Tibial nerve (tissue), 4 donors: Measurements from ENCODE around the gene MARCHF3. TPM values are rescaled to one million over a fixed set of nuclear protein-coding genes. Genes with fewer than 3 reads are reported as not detected.

Experiments
- DNase-seq, 2 donors: peaks; one replicate each; pipeline ENCODE4 v3.0.0-alpha.2; 2019; ENCODE audit warnings: low spot score in 2 of 2
- H3K27ac ChIP-seq, 4 donors: fragments of 200-600 bp; sonication (generic) in 3 of 4; one replicate each; pipeline ENCODE4 v1.5.1; 2017 to 2019; ENCODE audit warnings: mild to moderate bottlenecking in 1 of 4
- H3K27me3 ChIP-seq, 2 donors: fragments of 200-600 bp; sonication (generic) in 1 of 2; one replicate each; pipeline versions ENCODE4 v1.5.1 to v1.6.0; 2017 to 2019
- H3K36me3 ChIP-seq, 3 donors: fragments of 200-600 bp; sonication (generic); one replicate each; pipeline ENCODE4 v1.5.1; 2018 to 2019
- H3K4me1 ChIP-seq, 4 donors: fragments of 200-600 bp; sonication (generic) in 3 of 4; one replicate each; pipeline ENCODE4 v1.5.1; 2017 to 2019
- H3K4me3 ChIP-seq, 4 donors: fragments of 200-600 bp; sonication (generic) in 3 of 4; one replicate each; pipeline ENCODE4 v1.5.1; 2017 to 2019; ENCODE audit warnings: mild to moderate bottlenecking in 1 of 4, moderate library complexity in 1 of 4
- H3K9me3 ChIP-seq, 4 donors: fragments of 200-600 bp; sonication (generic) in 3 of 4; one replicate each; pipeline ENCODE4 v1.5.1; 2017 to 2019
- EP300 ChIP-seq, 2 donors: sonication (generic); formaldehyde crosslinking; IDR thresholded peaks; one replicate each; pipeline ENCODE4 v1.6.1; 2017; ENCODE audit warnings: antibody characterized with exemption in 2 of 2, mild to moderate bottlenecking in 1 of 2
- POLR2A ChIP-seq, 2 donors: fragments of 450-650 bp; IDR thresholded peaks; one replicate each; pipeline ENCODE4 v1.6.1; 2017; ENCODE audit warnings: antibody characterized with exemption in 2 of 2, mild to moderate bottlenecking in 2 of 2, moderate library complexity in 2 of 2
- WGBS, 2 donors: methylation state at CpG; one replicate each; pipeline ENCODE4 v1.1.5; 2018; 5-methylcytosine and 5-hydroxymethylcytosine counted together
- total RNA-seq, 4 donors: library from RNA; depleted of rRNA; stranded (reverse); fragments of >200 nt; gene quantifications; one replicate each; pipeline ENCODE4 v1.1.0, GENCODE V29; 2016
- TF ChIP-seq, protein P1 (sequence below), 5 experiments: fragments of 200-600 bp in 3 of 5; fragments of 450-650 bp in 2 of 5; sonication (generic) in 3 of 5; IDR thresholded peaks; one replicate each; pipeline ENCODE4 v1.5.1; 2016 to 2019; ENCODE audit warnings: antibody characterized with exemption in 5 of 5, mild to moderate bottlenecking in 3 of 5, moderate library complexity in 2 of 5

MARCHF3 gene
- total RNA-seq, 4 donors from 2014 or later: 1.8 to 8.7 (median 4.7) TPM

- TF ChIP-seq EP300 (IDR thresholded peaks at IDR 0.05) (no peak), POLR2A (IDR thresholded peaks at IDR 0.05) (no peak)
- TF ChIP-seq, protein P1, sequence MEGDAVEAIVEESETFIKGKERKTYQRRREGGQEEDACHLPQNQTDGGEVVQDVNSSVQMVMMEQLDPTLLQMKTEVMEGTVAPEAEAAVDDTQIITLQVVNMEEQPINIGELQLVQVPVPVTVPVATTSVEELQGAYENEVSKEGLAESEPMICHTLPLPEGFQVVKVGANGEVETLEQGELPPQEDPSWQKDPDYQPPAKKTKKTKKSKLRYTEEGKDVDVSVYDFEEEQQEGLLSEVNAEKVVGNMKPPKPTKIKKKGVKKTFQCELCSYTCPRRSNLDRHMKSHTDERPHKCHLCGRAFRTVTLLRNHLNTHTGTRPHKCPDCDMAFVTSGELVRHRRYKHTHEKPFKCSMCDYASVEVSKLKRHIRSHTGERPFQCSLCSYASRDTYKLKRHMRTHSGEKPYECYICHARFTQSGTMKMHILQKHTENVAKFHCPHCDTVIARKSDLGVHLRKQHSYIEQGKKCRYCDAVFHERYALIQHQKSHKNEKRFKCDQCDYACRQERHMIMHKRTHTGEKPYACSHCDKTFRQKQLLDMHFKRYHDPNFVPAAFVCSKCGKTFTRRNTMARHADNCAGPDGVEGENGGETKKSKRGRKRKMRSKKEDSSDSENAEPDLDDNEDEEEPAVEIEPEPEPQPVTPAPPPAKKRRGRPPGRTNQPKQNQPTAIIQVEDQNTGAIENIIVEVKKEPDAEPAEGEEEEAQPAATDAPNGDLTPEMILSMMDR (IDR thresholded peaks at IDR 0.05): no peak
- no peak for DNase-seq
- no peak overlapping the region for H3K4me3 ChIP-seq
- WGBS, 2 donors: 61% methylated on average over 1 of the region's 1 CpG
- no peak overlapping the region for H3K27ac ChIP-seq
- H3K4me1 ChIP-seq: no peaks in the 10 kb centered on the region
- H3K27me3 ChIP-seq: no peaks in the 10 kb centered on the region
- no peaks in the 10 kb centered on the region for H3K36me3 ChIP-seq
- no peaks in the 10 kb centered on the region for H3K9me3 ChIP-seq
Measured at GRCh38 chr5:126888175-126888574, 142.2 kb downstream of the MARCHF3 start.

DNA sequence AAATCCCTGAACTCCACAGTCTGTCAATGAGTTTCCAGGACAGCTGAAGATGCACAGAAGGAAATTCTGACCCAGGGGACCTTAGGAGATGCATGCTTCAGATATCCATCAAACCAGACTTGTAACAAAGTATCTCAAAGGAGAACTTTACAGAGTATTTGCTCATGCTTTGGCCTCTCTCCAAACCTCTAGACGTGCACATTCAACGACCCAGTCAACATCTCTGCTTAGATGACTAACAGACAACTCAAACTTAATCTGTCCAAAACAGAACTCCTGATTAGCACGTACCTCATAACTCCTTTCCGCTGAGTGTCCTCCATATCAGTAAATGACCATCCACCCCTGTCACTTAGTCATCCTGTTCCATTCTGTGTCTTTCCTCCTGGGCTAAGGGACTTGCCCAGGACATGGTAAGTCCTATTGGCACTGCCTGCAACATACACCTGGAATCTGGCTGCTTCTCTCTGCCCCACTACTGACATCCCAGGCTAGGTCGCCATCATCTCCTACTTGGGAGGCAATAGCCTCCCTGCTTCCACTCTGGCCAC lies 146.0 kb downstream of the MARCHF3 start:
- no peak for DNase-seq
- Histone ChIP-seq H3K27ac (no peak overlapping the region), H3K4me1 (no peaks in the 10 kb centered on the region), H3K36me3 (no peaks in the 10 kb centered on the region), H3K4me3 (no peak overlapping the region), H3K27me3 (no peaks in the 10 kb centered on the region), H3K9me3 (no peaks in the 10 kb centered on the region)
- TF ChIP-seq, protein P1 (IDR thresholded peaks at IDR 0.05): no peak
- TF ChIP-seq POLR2A (IDR thresholded peaks at IDR 0.05) (no peak), EP300 (IDR thresholded peaks at IDR 0.05) (no peak)
- 53 to 54% methylated on average over 5 of the region's 5 CpGs for WGBS, 2 donors

- DNase-seq: no peak
- Histone ChIP-seq H3K4me3 (no peak overlapping the region), H3K9me3 (no peaks in the 10 kb centered on the region), H3K27me3 (no peaks in the 10 kb centered on the region), H3K36me3 (no peaks in the 10 kb centered on the region), H3K4me1 (no peaks in the 10 kb centered on the region), H3K27ac (no peak overlapping the region)
- WGBS, 2 donors: 72 to 74% methylated on average over 2 of the region's 2 CpGs
- no peak for TF ChIP-seq POLR2A (IDR thresholded peaks at IDR 0.05)
- TF ChIP-seq, protein P1 (IDR thresholded peaks at IDR 0.05): no peak
- TF ChIP-seq EP300 (IDR thresholded peaks at IDR 0.05): no peak
Measured at GRCh38 chr5:126883564-126884245, 146.7 kb downstream of the MARCHF3 start.

- Histone ChIP-seq H3K36me3 (no peaks in the 10 kb centered on the region), H3K4me3 (no peak overlapping the region), H3K9me3 (no peaks in the 10 kb centered on the region), H3K27ac (no peak overlapping the region), H3K4me1 (no peaks in the 10 kb centered on the region), H3K27me3 (no peaks in the 10 kb centered on the region)
- WGBS, 2 donors: 77 to 92% methylated on average over 5 of the region's 5 CpGs
- TF ChIP-seq POLR2A (IDR thresholded peaks at IDR 0.05) (no peak), EP300 (IDR thresholded peaks at IDR 0.05) (no peak)
- TF ChIP-seq, protein P1 (IDR thresholded peaks at IDR 0.05): no peak
- DNase-seq: no peak
Measured at GRCh38 chr5:126881821-126882600, 148.3 kb downstream of the MARCHF3 start.

- WGBS, 2 donors: 90 to 92% methylated on average over 4 of the region's 4 CpGs
- Histone ChIP-seq H3K27me3 (no peaks in the 10 kb centered on the region), H3K27ac (no peak overlapping the region), H3K9me3 (no peaks in the 10 kb centered on the region), H3K4me1 (no peaks in the 10 kb centered on the region), H3K36me3 (peaks cover 0 to 5% (median 0%) of the 10 kb centered on the region in 3 donors), H3K4me3 (no peak overlapping the region)
- no peak for DNase-seq
- TF ChIP-seq POLR2A (IDR thresholded peaks at IDR 0.05) (no peak), EP300 (IDR thresholded peaks at IDR 0.05) (no peak)
- TF ChIP-seq, protein P1 (IDR thresholded peaks at IDR 0.05): no peak
Measured at GRCh38 chr5:126878634-126879033, 151.7 kb downstream of the MARCHF3 start.
